ENCODE data around the gene TMEM81. TPM values are rescaled to one million over a fixed set of nuclear protein-coding genes. Genes with fewer than 3 reads are reported as not detected.

TMEM81 gene
- total and polyA plus RNA-seq, 4 donors: 0.78 to 2.8 (median 0.89) TPM

GRCh38 chr1:205073511-205073910, 10.7 kb downstream of the TMEM81 start:
- Histone ChIP-seq H3K9me3 (ENCODE audit: control insufficient read depth in 4 of 4, low read length in 3 of 4) (no peaks in the 10 kb centered on the region), H3K4me1 (ENCODE audit: control insufficient read depth in 4 of 4, insufficient read depth in 4 of 4, low read length in 3 of 4) (no peaks in the 10 kb centered on the region), H3K36me3 (ENCODE audit: control insufficient read depth in 4 of 4, insufficient read depth in 3 of 4, low read depth in 1 of 4, low read length in 3 of 4) (no peaks in the 10 kb centered on the region), H3K27me3 (ENCODE audit: control insufficient read depth in 4 of 4, insufficient read depth in 4 of 4, low read length in 3 of 4) (no peaks in the 10 kb centered on the region), H3K4me3 (ENCODE audit: low read depth in 1 of 3, low read length in 3 of 3) (no peak overlapping the region), H3K9ac (ENCODE audit: low read depth in 1 of 2, low read length in 2 of 2) (no peak overlapping the region), H3K27ac (ENCODE audit: low read depth in 1 of 2, low read length in 2 of 2) (no peak overlapping the region)
- 93% methylated on average over 12 of the region's 12 CpGs for WGBS
- no peak for DNase-seq (ENCODE audit: low spot score)
- TF ChIP-seq TAF1 (conservative IDR thresholded peaks at IDR 0.05): no peak
- TF ChIP-seq FOXA1 (IDR thresholded peaks at IDR 0.05): no peak
- TF ChIP-seq EGR1 (IDR thresholded peaks at IDR 0.05; ENCODE audit: low read depth in 2 of 2): no peak
- TF ChIP-seq, protein P1, sequence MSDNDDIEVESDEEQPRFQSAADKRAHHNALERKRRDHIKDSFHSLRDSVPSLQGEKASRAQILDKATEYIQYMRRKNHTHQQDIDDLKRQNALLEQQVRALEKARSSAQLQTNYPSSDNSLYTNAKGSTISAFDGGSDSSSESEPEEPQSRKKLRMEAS (IDR thresholded peaks at IDR 0.05): no peak
- TF ChIP-seq, protein P2, sequence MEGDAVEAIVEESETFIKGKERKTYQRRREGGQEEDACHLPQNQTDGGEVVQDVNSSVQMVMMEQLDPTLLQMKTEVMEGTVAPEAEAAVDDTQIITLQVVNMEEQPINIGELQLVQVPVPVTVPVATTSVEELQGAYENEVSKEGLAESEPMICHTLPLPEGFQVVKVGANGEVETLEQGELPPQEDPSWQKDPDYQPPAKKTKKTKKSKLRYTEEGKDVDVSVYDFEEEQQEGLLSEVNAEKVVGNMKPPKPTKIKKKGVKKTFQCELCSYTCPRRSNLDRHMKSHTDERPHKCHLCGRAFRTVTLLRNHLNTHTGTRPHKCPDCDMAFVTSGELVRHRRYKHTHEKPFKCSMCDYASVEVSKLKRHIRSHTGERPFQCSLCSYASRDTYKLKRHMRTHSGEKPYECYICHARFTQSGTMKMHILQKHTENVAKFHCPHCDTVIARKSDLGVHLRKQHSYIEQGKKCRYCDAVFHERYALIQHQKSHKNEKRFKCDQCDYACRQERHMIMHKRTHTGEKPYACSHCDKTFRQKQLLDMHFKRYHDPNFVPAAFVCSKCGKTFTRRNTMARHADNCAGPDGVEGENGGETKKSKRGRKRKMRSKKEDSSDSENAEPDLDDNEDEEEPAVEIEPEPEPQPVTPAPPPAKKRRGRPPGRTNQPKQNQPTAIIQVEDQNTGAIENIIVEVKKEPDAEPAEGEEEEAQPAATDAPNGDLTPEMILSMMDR (IDR thresholded peaks at IDR 0.05; ENCODE audit: low read depth, low read length, missing input control): no peak
- TF ChIP-seq, protein P3, sequence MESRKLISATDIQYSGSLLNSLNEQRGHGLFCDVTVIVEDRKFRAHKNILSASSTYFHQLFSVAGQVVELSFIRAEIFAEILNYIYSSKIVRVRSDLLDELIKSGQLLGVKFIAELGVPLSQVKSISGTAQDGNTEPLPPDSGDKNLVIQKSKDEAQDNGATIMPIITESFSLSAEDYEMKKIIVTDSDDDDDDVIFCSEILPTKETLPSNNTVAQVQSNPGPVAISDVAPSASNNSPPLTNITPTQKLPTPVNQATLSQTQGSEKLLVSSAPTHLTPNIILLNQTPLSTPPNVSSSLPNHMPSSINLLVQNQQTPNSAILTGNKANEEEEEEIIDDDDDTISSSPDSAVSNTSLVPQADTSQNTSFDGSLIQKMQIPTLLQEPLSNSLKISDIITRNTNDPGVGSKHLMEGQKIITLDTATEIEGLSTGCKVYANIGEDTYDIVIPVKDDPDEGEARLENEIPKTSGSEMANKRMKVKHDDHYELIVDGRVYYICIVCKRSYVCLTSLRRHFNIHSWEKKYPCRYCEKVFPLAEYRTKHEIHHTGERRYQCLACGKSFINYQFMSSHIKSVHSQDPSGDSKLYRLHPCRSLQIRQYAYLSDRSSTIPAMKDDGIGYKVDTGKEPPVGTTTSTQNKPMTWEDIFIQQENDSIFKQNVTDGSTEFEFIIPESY (IDR thresholded peaks at IDR 0.05): no peak
- no peak for TF ChIP-seq RAD21 (IDR thresholded peaks at IDR 0.05)
- TF ChIP-seq NR2F2 (IDR thresholded peaks at IDR 0.05): no peak
- TF ChIP-seq YY1 (IDR thresholded peaks at IDR 0.05): no peak
- TF ChIP-seq JUND (IDR thresholded peaks at IDR 0.05): no peak
- TF ChIP-seq FOXA2 (IDR thresholded peaks at IDR 0.05): no peak
- no peak for TF ChIP-seq ATF3 (IDR thresholded peaks at IDR 0.05)
- no peak for TF ChIP-seq RXRA (IDR thresholded peaks at IDR 0.05)
- TF ChIP-seq SP1 (IDR thresholded peaks at IDR 0.05): no peak
- no peak for TF ChIP-seq HNF4A (conservative IDR thresholded peaks at IDR 0.05)
- no peak for TF ChIP-seq GABPA (IDR thresholded peaks at IDR 0.05 in 1 of 2, conservative IDR thresholded peaks at IDR 0.05 in 1 of 2)
- TF ChIP-seq, protein P4, sequence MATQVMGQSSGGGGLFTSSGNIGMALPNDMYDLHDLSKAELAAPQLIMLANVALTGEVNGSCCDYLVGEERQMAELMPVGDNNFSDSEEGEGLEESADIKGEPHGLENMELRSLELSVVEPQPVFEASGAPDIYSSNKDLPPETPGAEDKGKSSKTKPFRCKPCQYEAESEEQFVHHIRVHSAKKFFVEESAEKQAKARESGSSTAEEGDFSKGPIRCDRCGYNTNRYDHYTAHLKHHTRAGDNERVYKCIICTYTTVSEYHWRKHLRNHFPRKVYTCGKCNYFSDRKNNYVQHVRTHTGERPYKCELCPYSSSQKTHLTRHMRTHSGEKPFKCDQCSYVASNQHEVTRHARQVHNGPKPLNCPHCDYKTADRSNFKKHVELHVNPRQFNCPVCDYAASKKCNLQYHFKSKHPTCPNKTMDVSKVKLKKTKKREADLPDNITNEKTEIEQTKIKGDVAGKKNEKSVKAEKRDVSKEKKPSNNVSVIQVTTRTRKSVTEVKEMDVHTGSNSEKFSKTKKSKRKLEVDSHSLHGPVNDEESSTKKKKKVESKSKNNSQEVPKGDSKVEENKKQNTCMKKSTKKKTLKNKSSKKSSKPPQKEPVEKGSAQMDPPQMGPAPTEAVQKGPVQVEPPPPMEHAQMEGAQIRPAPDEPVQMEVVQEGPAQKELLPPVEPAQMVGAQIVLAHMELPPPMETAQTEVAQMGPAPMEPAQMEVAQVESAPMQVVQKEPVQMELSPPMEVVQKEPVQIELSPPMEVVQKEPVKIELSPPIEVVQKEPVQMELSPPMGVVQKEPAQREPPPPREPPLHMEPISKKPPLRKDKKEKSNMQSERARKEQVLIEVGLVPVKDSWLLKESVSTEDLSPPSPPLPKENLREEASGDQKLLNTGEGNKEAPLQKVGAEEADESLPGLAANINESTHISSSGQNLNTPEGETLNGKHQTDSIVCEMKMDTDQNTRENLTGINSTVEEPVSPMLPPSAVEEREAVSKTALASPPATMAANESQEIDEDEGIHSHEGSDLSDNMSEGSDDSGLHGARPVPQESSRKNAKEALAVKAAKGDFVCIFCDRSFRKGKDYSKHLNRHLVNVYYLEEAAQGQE (IDR thresholded peaks at IDR 0.05): no peak

DNA sequence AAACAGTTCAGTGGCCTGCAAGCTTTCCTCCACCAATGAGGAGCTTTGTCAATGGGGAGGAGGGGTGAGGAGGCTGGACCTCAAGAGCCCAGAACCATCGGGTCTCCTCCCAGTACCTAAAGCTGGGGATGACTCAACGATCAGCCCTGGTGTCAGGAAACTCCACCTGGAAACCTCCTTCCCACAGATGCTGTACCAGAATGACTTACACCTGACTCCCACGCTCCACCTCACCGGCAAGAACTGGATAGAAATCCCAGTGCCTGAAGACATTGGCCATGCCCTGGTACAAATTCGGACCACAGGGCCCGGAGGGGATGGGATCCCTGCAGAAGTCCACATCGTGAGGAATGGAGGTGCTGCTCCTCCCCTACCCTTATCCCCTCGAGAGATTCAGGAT, 11.4 kb downstream of the TMEM81 start:
- Histone ChIP-seq H3K4me3 (ENCODE audit: low read depth in 1 of 3, low read length in 3 of 3) (no peak overlapping the region), H3K9me3 (ENCODE audit: control insufficient read depth in 4 of 4, low read length in 3 of 4) (no peaks in the 10 kb centered on the region), H3K9ac (ENCODE audit: low read depth in 1 of 2, low read length in 2 of 2) (no peak overlapping the region), H3K27ac (ENCODE audit: low read depth in 1 of 2, low read length in 2 of 2) (no peak overlapping the region), H3K4me1 (ENCODE audit: control insufficient read depth in 4 of 4, insufficient read depth in 4 of 4, low read length in 3 of 4) (no peaks in the 10 kb centered on the region), H3K27me3 (ENCODE audit: control insufficient read depth in 4 of 4, insufficient read depth in 4 of 4, low read length in 3 of 4) (no peaks in the 10 kb centered on the region), H3K36me3 (ENCODE audit: control insufficient read depth in 4 of 4, insufficient read depth in 3 of 4, low read depth in 1 of 4, low read length in 3 of 4) (no peaks in the 10 kb centered on the region)
- WGBS: 88% methylated on average over 8 of the region's 8 CpGs
- no peak for DNase-seq (ENCODE audit: low spot score)
- TF ChIP-seq, protein P2 (IDR thresholded peaks at IDR 0.05; ENCODE audit: low read depth, low read length, missing input control): no peak
- TF ChIP-seq, protein P3 (IDR thresholded peaks at IDR 0.05): no peak
- TF ChIP-seq YY1 (IDR thresholded peaks at IDR 0.05) (no peak), HNF4G (IDR thresholded peaks at IDR 0.05) (no peak), SP1 (IDR thresholded peaks at IDR 0.05) (no peak), RAD21 (IDR thresholded peaks at IDR 0.05) (no peak), EGR1 (IDR thresholded peaks at IDR 0.05; ENCODE audit: low read depth in 2 of 2) (no peak), TAF1 (conservative IDR thresholded peaks at IDR 0.05) (no peak), NR2F2 (IDR thresholded peaks at IDR 0.05) (no peak), RXRA (IDR thresholded peaks at IDR 0.05) (no peak), ATF3 (IDR thresholded peaks at IDR 0.05) (no peak), HNF4A (conservative IDR thresholded peaks at IDR 0.05) (no peak), GABPA (IDR thresholded peaks at IDR 0.05 in 1 of 2, conservative IDR thresholded peaks at IDR 0.05 in 1 of 2) (no peak)
